Hepatocyte (in vitro differentiated cells): ENCODE measurements around the gene FN1.

ENCODE experiments used
- EZH2 ChIP-seq: fragments of 200-600 bp; sonication (generic); IDR thresholded peaks from 2 replicates; pipeline ENCODE4 v1.6.1; 2016; ENCODE audit warnings: antibody characterized with exemption, mild to moderate bottlenecking, borderline replicate concordance
- EZH2phosphoT487 ChIP-seq: fragments of 200-600 bp; sonication (generic); IDR thresholded peaks from one replicate; pipeline ENCODE4 v1.6.1; 2018; ENCODE audit warnings: antibody characterized with exemption, mild to moderate bottlenecking, low read depth, moderate library complexity; ENCODE audit not compliant: unreplicated experiment, severe bottlenecking
- TF ChIP-seq, protein P1 (sequence below): fragments of 200-600 bp; sonication (generic); IDR thresholded peaks from 2 replicates; pipeline ENCODE4 v1.5.1; 2016; ENCODE audit warnings: antibody characterized with exemption, mild to moderate bottlenecking; ENCODE audit not compliant: poor library complexity

DNA sequence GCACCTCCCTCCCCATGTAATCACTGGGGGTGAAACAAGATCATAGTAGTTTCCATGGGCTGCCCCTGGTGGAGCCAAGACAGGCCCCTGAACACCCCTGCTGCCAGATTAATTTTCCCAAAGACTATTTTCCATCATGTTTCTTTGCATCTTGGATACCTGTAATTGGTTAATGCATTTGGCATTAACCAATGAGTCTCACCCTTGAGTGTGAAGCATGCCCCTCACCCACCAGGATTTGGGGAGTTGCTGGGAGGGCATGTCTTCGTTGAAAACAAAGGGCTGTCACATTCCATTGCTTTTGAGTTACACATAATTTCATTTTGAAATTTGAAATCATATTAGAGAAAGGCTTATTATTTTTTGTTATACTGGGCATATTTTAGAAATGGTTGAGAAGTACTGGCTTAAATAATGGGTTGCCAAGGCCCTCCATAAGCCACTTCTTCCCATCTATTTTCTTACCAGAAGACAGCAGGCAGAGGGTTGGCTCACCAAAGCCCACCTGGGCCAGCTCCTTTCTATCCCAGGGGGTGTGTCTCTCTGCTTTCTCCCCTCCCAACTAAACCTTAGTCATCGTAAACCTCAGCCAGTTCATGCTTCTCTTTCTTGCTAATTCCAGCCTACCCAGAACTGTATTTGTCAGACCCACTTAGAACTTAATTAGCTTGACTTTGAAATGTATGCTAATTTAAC is 72.3 kb downstream of the FN1 start:
- no peak for TF ChIP-seq EZH2
- TF ChIP-seq, protein P1, sequence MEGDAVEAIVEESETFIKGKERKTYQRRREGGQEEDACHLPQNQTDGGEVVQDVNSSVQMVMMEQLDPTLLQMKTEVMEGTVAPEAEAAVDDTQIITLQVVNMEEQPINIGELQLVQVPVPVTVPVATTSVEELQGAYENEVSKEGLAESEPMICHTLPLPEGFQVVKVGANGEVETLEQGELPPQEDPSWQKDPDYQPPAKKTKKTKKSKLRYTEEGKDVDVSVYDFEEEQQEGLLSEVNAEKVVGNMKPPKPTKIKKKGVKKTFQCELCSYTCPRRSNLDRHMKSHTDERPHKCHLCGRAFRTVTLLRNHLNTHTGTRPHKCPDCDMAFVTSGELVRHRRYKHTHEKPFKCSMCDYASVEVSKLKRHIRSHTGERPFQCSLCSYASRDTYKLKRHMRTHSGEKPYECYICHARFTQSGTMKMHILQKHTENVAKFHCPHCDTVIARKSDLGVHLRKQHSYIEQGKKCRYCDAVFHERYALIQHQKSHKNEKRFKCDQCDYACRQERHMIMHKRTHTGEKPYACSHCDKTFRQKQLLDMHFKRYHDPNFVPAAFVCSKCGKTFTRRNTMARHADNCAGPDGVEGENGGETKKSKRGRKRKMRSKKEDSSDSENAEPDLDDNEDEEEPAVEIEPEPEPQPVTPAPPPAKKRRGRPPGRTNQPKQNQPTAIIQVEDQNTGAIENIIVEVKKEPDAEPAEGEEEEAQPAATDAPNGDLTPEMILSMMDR: no peak
- TF ChIP-seq EZH2phosphoT487: no peak
